Upper lobe of left lung (tissue), 4 donors: ENCODE measurements around the gene RBBP7.

ENCODE experiments used
- CTCF ChIP-seq, 6 experiments: fragments of 450-650 bp in 4 of 6; fragments of 200-600 bp in 2 of 6; sonication (generic) in 2 of 6; IDR thresholded peaks; one replicate each; pipeline ENCODE4 v1.5.1; 2016 to 2019; ENCODE audit warnings: antibody characterized with exemption in 6 of 6
- EP300 ChIP-seq, 4 donors: sonication (generic); formaldehyde crosslinking; IDR thresholded peaks; one replicate each; pipeline ENCODE4 v1.5.1; 2017; ENCODE audit warnings: antibody characterized with exemption in 4 of 4, control low read depth in 2 of 4

GRCh38 chrX:16832301-16832700, 37.9 kb downstream of the RBBP7 start:
- TF ChIP-seq CTCF (IDR thresholded peaks at IDR 0.05) (no peak), EP300 (IDR thresholded peaks at IDR 0.05) (no peak)
